Measurements from ENCODE around the gene CAVIN1.
"Not testable (repeated sequence)": the region's sequence is repeated elsewhere in the genome, so short reads cannot be mapped to it uniquely, and the experiment has no call there.

Gene CAVIN1, protein sequence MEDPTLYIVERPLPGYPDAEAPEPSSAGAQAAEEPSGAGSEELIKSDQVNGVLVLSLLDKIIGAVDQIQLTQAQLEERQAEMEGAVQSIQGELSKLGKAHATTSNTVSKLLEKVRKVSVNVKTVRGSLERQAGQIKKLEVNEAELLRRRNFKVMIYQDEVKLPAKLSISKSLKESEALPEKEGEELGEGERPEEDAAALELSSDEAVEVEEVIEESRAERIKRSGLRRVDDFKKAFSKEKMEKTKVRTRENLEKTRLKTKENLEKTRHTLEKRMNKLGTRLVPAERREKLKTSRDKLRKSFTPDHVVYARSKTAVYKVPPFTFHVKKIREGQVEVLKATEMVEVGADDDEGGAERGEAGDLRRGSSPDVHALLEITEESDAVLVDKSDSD

DNA sequence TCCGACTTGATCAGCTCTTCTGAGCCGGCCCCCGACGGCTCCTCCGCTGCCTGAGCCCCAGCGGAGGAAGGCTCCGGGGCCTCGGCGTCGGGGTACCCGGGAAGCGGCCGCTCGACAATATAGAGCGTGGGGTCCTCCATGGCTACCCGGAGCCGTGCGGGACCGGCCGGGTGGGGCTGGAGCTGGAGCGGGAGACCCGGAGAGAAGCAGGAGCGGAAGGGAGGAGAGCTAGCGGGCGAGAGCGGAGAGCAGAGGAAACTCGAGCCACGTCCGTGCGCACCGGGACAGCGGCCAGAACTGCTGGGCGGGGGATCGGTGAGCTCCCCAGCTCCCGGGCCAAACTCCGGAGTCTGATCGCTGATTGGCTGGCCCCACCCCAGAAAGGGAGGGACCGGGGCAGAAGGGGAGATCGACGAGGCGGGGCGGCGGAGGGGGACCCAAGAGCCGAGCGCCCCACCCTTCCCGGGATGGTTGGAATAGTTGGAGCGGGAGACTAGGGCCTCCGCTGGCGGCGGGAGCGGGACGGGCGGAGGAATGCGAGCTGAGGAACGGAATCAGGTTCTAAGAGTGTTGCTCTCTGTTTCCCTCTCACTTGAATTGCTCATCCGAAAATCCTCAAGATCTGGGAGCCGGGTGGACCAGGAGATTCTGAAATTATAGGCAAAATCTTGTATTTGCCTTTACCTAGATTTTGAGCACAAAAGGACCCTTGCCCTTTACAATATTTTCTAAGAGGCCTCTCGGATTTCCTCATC is at the start of gene CAVIN1:
Gene CAVIN1 (minus strand): TSS at position 299 of the 755 bp plus-strand sequence. CDS start 159 bp downstream, at position 140.
- peak; percentile 75 for DNase-seq (ENCODE audit: low read depth, low spot score)

DNA sequence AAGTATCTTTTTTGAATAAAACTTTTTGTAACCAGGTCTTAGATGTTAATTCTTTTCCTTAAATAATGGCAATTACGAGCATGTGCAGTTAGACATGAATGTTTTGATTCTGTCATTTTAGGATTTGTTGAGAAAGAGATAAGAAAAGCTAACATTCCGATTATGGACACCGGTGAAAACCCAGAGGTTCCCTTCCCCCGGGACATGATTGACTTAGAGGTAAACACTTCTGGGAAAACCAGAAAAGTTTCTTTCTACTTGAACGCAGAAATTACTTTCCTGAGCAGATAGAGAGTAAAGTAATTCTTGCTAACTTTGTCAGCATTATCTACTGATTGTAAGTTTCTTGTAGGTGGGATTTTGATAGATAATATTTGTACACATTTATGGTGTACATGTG is 44.8 kb upstream of the CAVIN1 start:
- DNase-seq (ENCODE audit: low read depth, low spot score) = no peak

DNA sequence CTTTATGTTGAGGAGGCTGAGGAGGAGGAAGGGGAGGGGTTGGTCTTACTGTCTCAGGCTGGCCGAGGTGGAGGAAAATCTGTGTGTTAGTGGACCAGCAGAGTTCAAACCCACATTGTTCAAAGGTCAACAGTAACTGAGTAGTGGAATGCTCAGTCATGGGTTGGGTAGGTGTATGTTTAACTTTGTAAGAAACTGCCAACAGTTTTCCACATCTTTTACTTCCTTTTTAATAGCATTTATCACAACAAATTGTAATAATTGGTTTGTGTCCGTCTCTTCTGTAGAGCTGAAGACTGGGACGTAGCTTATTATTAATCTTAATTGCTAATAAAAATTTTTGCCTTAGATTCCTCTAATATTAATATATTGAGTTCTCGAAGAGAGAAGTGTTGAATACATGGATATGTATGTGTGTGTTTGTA is 40.9 kb upstream of the CAVIN1 start:
- no peak for DNase-seq (ENCODE audit: low read depth, low spot score)

DNA sequence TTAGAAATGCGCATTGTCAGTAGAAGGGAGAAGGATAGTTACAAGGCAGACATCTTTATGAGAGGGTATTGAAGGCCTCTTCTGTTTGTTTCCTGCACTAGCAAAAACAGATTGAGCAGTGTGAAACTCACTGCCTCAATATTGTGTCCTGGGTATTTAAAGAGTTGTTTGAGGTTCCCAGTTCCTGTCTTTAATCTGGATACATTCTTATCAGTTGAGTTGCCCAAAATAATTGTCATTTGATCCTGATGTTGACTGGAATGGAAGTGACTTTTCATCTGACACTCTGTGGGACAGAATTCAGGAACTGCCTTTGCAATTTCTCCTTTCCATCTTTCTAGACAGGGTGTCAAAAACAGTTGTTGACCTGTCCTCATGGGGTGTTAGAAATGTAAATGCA is 37.3 kb upstream of the CAVIN1 start:
- DNase-seq (ENCODE audit: low read depth, low spot score) = no peak

DNA sequence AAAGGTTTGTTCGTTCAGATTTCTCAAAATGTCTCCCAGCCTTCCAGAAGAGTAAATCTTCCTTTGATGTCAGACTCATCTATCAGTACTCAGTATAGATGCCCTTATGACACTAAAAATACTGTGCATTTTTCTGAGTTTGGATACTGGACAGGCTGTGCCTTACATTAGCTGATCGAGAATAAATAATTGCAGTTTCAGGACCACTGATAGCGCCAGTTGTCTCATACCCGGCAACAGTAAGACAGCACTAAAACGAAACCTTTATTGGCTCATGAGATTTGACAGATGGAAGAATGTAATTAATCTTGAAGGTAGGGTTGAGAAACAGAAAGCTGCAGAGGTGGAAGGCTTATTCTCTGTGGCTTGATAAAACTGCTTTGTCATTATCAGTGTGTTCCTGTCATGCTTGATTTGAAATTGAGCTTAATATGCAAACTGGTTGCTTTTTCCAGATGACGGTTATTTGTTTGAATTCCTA is 36.8 kb upstream of the CAVIN1 start:
- no peak for DNase-seq (ENCODE audit: low read depth, low spot score)

DNA sequence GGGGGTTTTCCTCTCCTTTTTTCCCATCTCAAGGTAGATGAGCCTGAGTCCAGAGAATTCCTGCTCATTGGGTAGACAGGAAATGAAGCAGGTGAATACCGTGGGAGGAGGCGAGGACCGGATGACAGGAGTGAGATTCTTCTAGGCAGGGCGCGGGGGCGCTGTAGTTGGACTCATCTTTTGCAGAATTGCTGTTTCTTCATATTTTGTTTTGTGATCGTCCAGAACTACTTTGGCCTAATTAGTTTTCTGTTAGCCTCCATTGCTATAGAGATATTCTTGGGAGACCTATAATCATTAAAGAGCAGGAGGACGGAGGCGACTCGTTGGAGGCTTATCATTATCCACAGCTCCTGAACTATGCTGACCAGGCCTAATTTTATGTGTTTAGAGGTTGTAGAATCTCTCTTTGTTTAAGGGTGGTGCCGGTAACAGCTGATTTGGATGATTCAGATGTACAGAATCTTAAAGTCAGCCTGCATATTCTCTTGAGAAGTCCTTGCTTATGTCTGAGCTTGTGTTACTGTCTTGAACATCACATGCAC is 36.3 kb upstream of the CAVIN1 start:
- DNase-seq (ENCODE audit: low read depth, low spot score) = no peak

DNA sequence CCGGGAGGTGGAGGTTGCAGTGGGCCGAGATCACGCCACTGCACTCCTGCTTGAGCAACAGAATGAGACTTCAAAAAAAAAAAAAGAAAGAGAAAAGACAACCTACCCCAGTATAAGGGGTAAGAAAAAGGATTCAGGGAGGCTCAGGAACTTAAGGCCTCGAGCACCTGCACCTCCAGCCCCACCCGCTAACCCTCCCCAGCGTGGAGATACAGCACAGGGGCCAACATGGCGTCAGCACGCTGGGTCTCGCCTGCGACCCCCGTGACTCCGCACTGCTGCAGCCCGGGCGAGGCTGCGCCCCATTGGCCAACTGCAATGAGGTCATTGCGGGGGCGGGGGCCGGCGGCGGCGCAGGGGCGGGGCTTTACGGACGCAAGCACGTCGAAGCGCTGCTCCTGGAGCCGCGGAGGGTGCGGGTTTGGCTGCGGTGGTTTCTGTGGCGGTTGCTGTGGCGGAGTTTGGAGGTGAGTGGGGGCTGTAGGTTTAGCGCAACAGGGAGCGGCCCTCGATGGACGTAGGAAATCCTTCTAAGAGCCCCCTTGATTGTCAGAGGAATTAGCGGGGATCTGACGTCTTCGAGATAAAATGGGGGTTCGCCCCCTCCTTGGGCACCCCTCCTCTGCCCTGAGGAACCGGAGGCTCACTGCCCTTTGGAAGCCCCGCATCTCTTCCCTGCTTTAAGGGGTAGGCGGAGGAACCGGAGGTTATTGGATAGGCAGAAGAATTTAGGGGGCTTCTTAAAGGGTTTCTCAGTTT is 35.6 kb upstream of the CAVIN1 start, which contains the start of gene ATP6V0A1:
Gene ATP6V0A1 (plus strand): TSS at position 382 of the 759 bp plus-strand sequence. CDS start 2,017 bp downstream, outside the sequence.
- peak; percentile 54 for DNase-seq (ENCODE audit: low read depth, low spot score)

DNA sequence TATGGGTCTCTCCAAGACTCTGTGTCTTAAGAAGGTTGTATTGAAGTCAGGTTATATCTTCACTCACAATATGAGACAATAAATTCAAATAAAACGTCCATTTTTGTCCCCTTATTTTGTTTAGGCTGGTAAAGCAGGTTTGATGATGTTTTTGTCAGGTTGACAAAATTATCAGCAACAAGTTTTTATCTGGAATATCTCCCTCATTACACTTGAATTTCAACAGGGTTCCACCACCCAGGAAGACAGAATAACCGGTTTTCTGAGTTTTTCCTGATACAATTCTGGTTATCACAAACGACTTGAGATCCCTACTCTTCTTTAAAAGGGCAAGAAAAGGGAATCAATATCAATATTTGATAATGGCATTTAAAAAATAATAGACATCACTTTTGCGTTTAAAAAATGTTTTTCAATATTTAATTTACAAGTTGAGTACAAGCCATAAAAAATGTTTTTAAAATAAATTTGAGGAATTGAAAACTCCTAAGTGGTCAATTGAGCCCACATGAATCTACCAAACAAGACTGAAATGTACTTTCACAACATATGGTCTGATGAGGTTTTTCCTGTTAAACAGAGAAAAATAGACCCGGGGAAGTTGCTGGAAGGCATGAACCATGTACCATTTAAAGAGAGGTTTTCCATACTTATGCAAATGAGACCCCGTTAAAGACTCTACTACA is 34.2 kb upstream of the CAVIN1 start:
- no peak for DNase-seq (ENCODE audit: low read depth, low spot score)

DNA sequence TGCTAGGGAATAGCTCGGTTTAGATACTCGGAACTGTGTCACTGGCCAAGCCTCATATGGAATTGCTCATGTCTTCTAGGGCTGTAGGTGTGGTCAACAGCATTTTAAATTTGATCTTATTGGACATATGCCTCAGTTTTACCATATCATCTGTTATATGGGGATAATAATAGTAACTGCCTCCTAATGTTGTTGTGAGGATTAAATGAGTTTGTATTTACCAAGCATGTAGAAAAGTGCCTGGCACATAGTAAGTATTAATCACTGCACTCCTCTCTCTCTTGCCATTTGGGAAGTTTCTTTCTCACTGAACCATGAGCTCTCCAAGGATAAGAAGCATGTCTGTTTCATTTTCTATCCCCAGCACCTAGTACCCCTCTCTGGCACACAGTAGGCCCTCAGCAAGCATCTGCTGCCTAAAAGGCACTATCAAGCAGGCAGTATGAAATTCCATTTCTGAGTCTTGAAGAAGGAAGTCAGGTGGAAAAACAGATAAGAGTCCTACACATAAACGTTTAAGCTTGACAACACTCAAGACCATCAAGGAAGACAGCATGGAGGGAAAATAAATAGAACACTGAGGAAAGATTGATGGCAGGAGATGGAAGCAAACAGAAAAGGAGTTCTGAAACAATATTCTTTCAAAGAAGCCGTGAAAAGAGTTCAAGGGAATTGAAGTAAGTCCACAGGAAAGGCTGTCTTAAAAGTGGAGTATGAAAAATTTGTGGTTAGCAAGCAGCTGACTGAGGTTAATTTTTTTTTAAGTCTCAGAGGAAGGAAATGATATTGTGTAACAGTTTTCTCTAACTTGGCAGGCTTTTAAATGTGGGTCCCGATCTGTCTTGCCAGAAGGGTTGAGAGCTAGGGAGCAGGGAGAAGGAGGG is 33.4 kb upstream of the CAVIN1 start:
- no peak for DNase-seq (ENCODE audit: low read depth, low spot score)

DNA sequence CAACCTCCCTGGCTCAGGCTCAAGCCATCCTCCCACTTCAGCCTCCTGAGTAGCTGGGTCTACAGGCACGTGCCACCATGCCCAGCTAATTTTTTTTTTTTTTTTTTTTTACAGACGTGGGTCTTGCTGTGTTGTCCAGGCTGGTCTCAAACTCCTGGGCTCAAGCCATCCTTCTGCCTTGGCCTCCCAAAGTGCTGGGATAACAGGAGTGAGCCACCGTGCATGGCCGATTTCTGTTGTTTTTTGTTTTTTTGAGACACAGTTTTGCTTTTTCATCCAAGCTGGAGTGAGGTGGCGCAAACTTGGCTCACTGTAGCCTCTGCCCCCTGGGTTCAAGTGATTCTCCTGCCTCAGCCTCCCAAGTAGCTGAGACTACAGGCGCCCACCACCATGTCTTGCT is 31.9 kb upstream of the CAVIN1 start:
- DNase-seq (ENCODE audit: low read depth, low spot score) = not testable (repeated sequence)

DNA sequence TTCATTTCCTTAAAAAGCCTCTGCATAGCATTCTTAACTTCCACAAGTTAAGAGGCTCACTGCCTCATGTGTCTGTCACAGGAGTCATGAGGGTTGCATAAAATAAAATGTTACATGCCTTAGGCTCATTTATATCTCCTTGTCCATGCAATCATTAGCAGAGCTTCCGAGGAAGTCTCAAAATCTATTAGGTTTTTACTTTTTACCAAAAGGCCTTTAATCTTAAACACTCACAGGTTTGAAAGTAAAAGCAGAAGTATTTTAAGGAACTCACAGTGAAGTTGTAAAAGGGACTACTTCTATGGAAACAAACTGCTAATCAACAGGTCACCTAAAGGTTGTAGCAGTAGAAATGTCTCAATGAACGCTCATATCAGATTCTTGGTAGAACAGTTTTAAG is 30.4 kb upstream of the CAVIN1 start:
- DNase-seq (ENCODE audit: low read depth, low spot score) = no peak

DNA sequence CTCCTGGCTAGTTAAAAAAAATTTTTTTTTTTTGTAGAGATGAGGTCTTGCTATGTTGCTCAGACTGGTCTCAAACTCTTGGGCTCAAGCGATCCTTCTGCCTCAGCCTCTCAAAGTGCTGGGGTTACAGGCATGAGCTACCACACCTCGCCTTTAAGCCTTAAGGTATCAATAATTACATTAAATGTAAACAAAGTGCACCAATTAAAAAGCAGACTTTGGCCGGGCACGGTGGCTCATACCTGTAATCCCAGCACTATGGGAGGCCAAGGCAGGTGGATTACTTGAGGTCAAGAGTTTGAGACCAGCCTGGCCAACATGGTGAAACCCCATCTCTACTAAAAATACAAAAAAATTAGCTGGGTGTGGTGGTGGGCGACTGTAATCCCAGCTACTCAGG is 28.2 kb upstream of the CAVIN1 start:
- DNase-seq (ENCODE audit: low read depth, low spot score) = not testable (repeated sequence)

DNA sequence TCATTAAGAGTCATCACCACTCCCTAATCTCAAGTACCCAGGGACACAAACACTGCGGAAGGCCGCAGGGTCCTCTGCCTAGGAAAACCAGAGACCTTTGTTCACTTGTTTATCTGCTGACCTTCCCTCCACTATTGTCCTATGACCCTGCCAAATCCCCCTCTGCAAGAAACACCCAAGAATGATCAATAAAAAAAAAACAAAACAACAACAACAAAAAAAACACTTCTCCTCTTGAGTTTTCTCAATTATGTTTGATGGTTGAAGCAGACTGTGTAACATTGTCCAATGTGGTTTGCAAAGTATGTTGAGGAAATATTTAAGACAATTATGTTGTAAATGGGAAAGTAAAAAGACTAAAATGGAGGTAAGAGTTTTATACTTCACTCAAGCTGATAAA is 26.8 kb upstream of the CAVIN1 start:
- DNase-seq (ENCODE audit: low read depth, low spot score) = not testable (repeated sequence)

DNA sequence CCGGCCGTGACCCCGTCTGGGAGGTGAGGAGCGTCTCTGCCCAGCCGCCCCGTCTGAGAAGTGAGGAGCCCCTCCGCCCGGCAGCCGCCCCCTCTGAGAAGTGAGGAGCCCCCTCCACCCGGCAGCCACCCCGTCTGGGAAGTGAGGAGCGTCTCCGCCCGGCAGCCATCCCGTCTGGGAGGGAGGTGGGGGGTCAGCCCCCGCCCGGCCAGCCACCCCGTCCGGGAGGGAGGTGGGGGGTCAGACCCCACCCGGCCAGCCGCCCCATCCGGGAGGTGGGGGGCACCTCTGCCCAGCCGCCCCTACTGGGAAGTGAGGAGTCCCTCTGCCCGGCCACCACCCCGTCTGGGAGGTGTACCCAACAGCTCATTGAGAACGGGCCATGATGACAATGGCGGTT is 26.1 kb upstream of the CAVIN1 start:
- DNase-seq (ENCODE audit: low read depth, low spot score) = not testable (repeated sequence)

DNA sequence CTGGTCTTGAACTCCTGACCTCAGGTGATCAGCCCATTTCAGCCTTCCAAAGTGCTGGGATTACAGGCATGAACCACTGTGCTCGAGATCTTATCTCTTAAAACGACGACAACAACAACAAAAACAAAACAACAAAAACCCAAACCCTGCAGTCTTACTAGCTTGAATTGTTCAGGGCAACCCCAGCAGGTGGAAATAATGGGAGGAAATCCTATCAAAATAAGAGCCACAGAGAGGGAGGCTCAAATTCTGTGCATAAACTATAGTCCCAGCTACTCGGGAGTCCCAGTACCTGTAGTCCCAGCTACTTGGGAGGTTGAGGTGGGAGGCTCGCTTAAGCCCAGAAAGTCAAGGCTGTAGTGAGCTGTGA is 19.1 kb upstream of the CAVIN1 start:
- no peak for DNase-seq (ENCODE audit: low read depth, low spot score)

DNA sequence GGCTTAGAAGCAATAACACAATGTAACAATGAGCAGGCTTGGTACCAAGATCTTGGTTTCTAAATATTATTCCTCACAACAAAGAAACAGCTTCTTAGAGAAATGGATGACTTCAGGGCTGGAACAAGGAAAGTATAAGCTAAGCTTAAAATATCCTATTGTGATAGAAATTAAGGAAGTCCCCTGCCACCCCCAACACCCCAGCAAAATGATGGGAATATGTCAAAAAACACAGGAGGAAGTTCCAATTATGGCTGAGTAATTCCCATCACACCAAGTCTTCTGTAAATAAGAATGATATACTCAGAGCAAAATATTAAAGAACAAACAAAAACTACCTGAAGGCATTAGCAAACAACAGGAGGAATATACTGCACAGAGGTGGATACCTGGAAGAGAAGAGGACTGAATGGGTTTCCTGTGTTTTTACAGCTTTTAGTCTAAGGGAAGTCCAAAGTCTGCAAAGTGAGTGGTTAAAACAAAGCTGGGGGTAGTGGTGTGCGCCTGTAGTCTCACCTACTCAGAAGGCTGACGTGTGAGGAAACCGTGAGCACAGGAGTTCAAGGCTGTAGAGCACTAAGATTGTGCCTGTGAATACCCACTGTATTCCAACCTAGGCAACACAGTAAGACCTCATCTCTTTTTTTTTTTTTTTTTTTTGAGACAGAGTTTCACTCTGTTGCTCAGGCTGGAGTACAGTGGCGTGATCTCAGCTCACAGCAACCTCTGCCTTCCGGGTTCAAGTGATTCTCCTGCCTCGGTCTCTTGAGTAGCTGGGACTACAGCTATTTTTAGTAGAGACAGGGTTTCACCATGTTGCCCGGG is 18.5 kb upstream of the CAVIN1 start:
- DNase-seq (ENCODE audit: low read depth, low spot score) = no peak

DNA sequence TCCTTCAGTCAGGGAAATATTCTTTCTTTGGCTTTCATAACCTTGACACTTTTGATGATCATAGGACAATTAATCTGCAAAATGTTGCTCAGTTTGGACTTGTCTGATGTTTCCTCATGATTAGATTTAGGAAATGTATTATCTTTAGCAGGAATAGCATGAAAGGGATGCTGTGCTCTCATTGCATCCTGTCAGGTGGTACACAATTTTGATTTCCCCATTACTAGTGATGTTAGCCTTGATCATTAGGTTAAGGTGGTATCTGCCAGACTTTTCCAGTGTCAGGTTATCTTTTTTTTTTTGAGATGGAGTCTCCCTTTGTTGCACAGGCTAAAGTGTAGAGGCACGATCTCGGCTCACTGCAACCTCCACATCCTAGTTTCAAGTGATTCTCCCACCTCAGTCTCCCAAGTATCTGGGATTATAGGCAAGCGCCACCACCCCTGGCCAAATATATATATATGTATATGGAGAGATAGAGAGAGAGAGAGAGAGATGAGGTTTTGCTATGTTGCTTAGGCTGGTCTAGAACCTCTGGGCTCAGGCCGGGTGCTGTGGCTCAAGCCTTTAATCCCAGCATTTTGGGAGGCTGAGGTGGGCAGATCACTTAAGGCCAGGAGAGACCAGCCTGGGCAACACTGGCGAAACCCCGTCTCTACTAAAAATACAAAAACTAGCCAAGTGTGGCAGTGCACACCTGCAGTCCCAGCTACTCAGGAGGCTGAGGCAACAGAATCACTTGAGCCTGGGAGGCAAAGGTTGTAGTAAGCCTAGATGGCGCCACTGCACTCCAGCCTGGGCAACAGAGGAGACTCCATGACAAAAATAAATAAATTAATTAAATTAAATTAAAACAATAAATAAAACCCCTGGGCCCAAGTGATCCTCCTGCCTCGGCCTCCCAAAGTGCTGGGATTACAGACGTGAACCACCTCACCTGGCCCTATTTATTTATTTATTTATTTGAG is 15.8 kb upstream of the CAVIN1 start:
- DNase-seq (ENCODE audit: low read depth, low spot score) = no peak

DNA sequence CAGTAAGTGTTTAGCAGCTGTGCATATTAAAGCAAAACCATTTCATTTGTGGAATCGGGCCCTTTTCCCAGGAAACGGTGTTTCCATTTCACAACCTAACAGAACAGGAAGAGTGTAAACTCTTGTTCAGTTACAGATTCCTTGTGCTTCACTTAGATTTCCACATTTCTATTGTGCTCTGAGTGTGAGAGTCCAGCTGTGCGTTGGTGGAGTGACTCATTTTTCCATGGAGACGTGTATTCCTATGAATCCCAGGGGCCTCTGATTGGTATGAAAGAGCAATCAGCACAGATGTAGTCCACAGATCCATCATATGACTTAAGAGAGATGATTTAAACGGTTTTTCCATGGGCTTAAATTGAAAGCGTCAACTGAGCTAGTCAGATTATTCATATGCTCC is 13.3 kb upstream of the CAVIN1 start:
- DNase-seq (ENCODE audit: low read depth, low spot score) = no peak

Measured in iPS DF 19.7 (cell line).